Measurements from ENCODE around the gene AAGAB.

The AAGAB gene

DNA sequence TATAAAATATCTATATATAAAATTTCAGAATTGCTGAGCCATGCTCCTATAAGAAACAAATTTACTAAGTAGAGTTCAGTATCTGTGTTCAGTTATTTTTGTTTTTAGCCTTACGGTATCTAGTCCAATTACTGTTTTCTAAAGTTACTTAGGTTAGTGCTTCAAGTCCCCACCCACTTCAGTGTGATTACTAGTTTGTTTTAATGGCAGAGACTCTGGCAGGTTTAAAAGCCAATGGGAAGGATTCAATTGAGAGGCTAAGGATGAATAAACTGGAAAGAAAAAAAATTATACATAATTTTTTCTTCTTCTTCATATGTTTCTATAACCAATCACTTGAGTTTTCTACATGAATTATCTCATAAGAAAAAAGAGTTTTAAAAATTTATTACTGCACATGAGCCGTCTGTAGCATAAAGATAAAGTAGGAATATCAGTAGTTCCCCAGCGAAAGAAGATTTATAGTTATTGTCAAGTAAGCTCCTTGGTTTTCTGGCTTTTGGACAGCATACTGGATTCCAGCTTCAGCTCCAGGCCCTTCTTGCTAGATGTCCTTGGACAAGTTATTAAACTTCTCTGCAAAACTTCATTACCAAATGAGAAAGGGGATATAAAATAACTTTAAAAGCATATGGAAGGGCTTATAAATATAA is 46.8 kb downstream of the AAGAB start:
- no peak for DNase-seq

DNA sequence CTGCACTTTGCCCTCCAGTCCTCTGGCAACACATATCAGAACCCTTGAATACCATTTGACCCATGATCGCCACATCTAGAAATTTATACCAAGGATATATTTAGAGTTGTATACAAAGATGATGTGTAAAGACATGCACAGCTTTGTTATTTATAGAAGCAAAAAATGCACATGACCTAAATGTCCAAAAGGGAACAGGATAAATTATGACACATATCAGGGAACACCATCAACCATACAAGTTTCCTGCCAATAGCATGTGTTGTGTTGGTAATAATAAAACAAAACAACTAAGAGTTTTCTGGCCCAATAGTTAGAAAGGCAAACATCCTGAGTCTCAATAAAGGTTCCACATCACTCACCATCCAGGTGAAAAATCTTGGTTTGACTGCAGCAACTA is 51.5 kb downstream of the AAGAB start:
- no peak for DNase-seq

DNA sequence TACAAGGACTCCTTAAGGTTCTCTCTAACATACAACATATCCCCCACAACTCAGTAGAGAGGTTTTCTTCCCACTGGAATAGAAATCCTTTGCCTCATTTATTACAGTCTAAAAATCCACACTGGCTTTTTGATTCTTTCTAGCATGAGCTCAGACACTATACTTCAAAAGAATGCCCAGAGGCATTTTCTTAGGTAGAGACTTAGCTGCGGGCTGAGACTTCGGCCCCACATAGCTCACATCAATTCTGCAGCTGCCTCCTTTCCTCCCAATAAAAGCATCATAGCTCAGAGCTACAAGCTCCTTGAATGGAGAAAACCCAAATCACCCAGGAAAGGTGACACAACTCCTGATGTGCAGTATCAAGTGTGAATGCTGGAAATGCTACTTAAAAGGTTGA is 52.4 kb downstream of the AAGAB start:
- DNase-seq, result no peak

DNA sequence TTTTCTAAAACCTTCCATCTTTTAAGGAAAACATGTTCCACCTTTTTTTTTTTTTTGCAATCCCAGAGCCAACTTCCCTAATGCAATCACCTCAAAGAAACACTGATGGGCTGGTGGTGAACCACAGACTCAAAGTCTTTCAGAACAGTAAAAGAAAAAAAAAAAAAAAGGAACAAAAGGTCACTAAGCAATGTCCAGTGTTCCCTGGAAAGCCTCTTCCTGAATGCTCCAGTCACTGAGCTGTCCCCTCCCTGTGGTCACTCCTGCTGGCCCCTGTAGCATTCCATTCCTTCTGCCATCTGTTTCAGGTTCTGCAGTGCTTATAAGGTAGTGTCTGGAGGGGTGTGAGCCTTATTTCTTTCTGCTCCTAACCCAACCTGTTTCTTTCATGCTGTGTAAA is 53.3 kb downstream of the AAGAB start:
- no peak for DNase-seq

DNA sequence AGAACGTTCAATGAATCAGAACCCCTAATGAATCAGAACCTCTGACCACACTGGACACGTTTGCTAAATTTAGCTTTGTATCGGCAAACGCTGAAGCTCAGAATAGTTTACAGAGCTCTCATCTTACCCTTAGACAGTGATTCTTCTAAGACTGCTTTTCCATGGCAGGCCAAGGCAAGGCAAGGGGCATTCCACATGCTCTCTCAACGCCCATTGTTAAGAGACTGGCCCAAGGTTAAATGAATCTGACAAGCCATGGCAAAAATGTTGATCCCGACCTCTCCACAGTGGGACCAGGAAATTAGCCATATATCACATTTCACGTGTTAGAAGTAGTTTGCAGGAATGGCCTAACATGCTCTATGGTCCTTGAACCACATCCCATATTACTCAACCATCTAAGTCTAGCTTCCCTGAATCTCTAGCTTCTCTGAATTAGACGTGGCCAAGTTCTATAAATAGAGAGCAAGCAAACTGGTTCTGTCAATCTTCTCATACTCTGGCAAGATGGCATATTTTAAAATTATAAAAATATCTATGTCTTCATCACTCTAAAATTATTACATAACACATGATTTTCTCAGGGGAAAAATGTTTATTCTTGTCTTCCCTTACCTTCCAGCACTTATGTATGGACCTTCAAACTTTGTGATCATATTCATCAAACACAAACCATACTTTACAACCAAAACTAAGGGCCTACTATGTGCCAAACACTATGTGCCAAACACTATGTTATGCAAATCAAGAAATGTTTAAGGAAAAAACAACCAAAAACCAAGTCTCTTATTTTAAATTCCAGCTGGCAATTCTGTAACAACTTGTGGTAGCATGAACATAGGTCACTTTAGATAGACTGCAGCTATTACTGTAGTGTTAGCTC is 54.3 kb downstream of the AAGAB start:
- DNase-seq, result no peak

DNA sequence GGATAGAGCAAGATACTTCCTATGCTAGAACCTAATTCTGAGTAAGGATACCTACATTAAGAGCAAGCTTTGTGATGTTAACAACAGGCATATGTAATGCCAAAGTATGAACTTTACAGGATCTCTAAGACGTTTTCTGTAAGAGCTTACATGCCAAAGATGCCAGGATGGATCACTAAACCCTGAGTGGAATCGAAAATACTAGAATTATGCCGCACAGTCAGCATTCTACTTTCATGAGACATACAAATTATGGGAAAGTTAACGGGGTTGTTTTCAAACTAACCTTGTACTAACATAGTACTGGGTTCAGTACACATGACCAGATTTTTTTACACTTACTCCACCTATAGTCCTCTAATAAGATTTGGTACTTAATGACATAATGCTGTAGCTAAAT is 55.1 kb downstream of the AAGAB start:
- no peak for DNase-seq

DNA sequence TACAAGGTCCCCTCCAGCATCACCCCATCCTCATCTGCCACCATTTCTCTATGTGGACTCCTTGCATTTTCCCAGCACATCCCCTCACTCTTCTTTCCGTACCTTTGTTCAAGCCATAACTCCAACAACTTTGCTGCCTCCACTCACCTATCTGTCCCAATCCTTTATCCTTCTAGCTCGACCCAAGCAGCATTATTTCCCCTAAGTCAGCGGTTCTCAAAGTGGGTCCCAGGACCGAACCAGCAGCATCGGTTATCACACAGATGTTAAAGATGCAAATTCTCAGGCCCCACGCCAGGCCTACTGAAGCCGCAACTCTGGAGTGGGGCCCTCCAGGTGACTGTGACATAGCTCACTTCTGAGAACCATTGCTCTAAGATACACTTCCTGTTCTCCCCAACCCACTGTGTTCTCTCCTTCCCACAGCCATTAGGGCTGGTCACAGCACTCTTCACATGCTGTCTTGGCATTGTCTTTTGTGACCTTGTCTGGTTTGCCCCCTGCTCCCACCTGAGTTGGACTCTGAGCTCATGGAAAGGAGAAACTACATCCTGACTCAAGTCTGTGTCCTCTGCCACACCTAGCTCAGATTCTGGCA is 56.2 kb downstream of the AAGAB start:
- DNase-seq, result no peak

DNA sequence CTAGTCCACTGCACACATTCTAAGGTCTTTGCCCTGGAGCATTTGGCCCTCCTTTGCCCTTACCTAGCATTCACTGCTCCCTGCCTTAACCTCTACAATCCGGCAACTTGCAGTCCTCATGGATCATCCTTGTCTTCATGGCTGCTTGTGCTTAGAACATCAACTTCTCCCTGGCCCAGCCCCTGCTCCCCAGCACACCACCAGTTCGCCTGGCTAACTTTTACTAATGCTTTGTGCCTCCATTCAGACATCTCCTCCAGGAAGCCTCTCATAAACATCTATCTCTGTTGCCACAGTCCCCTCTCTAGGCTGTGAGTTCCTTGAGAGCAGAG is 57.1 kb downstream of the AAGAB start:
- no peak for DNase-seq

DNA sequence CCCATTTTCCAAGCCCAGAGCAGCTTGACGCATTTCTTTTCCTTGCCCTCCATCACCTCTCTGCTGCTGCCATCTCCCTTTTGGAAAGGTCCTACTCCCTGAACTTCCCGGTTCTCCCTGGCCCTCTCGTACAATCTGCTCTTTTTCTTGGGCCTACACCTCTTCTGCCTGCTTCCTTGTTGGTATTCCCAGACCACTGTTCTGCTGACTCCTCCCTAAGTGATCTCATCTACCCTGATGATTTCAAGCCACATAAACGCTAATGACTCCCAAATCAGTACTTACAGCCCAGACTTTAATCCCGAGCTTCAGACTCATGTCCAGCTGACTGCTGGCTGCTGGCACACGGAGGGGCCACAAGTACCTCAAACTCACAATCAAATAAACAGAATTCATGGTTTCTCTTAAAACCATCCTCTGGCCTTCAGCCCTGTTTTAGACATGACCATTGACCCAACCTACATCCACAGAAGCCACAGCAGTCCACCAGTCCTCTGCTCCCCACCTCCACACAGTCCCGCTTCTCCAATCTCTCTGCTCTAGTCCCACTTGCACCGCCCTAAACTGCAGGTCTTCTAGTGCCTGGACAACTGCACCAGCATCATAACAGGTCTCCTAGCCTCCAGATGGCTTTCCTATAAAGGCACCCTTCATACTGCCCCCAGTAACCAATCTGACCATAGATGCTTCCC is 57.6 kb downstream of the AAGAB start:
- DNase-seq, result no peak

DNA sequence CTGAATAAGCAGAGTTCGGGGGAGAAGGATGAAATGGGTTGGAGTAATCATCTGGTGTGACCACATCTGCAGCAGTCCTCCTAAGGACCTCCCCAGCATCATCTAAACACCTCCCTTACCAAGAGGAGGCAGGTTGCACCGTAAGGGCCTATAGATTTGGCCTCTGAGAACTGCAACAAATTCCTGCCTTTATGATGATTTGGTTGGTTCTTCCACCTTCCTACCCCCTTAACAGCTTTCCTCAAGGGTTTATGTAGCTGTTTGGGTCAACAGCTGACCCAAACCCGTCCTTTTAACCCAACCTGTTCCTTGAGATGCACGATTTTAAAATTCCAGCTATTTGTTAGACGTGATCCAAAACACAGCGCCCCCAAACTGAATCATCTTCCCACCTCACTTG is 58.2 kb downstream of the AAGAB start:
- no peak for DNase-seq

DNA sequence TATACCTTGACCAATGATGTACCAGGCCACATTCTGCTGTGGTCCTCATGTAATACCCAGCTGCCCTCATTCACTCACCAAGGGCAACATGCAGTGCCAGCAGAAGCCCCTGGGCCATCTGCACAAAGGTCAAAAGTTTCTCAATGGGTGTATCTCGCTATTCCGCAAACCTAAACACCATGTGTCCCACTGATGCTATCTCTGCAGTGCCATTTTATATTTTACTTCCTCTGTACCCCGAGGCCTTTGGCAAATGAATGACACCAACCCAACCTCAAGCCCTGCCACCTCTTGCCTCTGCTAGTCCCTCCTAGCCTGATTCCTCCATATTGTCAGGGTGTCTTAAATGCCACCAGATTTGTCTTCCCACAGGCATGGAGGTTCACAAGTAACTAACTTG is 59.2 kb downstream of the AAGAB start:
- DNase-seq, result no peak

DNA sequence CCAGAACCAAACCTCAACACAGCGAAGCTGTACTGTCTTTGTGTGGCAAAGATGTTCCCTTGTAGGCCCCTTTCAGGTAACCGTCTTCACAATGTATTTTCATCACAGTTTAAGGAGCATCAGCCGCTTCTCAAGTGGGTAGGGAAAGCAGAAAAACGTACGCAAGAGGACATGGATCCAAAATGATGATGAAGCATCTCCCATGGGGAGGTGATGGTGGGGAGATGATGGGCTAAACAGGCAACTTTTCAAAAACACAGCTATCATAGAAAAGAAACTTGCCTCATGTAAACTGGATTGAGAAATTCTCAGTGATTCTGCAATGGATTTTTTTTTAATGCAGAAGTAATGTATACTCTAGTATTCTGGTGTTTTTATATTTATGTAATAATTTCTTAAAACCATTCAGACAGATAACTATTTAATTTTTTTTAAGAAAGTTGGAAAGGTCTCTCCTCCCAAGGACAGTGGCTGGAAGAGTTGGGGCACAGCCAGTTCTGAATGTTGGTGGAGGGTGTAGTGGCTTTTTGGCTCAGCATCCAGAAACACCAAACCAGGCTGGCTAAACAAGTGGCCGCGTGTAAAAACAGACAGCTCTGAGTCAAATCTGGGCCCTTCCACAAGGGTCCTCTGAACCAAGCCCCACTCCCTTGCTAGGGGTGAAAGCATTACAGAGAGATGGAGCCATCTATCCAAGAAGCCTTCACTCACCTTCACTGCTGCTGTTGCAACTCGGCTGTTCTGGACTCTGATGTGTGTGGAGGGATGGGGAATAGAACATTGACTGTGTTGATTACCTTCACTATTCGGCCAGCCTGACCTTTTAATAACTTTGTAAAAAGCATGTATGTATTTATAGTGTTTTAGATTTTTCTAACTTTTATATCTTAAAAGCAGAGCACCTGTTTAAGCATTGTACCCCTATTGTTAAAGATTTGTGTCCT is 60.0 kb downstream of the AAGAB start:
- no peak for DNase-seq

DNA sequence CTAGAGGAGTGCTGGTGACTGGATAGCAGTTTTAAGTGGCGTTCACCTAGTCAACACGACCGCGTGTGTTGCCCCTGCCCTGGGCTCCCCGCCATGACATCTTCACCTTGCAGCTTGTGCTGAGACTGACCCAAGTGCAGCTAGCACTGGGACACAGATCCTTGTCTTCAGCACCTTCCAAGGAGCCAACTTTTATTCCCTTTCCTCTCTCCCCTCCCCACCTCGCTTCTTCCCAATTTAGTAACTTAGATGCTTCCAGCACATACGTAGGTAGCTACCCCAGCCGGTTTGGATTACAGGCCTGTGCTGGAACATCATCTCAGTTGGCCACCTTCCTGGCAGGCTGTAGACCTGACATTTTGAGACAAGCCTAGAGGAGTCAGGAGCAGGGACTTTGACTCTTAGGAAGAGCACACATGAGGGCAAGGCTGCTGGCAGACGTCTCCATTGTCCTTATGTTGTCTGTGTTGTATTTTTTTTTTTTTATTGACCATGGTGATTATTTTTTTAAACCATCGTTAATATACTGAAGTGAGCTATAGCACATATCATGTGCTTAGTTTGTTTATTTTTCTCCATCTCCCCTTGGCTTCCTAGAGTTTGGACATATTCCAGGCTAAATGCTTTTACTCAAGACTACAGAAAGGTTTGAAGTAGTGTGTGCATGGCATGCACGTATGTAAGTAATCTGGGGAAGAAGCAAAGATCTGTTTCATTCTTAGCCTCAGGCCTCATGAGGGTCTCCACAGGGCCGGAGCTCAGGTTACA is 61.1 kb downstream of the AAGAB start:
- no peak for DNase-seq

DNA sequence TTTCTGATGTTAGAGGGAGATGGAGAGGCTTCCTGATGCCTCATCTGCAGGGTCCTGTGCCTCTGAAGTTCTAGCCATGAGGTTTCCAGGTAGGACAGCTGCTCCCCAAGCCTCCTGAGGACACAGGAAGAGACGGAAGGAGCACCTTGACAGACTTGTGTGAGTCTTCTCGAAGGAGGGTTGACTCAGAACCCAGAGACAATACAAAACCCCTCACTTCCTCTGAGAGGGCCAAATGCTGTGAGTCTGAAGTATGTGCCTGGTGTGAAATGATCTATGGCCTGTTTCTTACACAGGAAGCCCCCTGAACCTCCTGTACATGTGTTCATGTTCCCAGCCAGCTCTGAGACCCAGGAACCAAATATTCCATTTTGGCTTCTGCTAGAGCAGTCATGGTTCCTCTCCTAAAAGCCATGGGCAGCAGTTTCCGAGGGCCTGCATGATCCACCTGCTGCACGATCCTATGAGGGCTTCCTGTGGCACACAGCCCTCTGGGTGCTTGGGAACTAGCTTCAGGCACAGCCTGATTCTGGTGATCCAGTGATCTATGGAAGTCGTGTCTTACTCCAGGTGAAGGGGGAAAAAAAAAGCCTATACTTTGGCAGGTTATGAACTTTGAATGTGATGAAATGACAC is 62.2 kb downstream of the AAGAB start:
- DNase-seq, result no peak

DNA sequence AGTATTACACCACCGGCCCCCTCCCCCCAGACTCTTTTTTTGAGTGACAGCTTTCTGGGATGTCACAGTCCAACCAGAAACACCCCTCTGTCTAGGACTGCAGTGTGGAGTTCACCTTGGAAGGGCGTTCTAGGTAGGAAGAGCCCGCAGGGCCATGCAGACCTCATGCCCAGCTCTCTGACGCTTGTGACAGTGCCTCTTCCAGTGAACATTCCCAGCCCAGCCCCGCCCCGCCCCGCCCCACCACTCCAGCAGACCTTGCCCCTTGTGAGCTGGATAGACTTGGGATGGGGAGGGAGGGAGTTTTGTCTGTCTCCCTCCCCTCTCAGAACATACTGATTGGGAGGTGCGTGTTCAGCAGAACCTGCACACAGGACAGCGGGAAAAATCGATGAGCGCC is 63.6 kb downstream of the AAGAB start:
- DNase-seq, result no peak

DNA sequence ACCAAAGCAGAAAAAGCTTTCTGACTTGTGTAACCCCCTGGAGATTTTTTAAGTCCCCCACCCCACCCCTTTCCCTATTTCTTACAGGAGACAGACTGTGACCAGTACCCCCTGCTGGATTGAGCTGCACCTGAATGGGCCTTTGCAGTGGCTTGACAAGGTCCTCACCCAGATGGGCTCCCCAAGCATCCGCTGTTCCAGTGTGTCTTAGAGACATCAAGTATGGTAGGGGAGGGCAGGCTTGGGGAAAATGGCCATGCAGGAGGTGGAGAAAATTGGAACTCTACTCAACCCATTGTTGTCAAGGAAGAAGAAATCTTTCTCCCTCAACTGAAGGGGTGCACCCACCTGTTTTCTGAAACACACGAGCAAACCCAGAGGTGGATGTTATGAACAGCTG is 64.1 kb downstream of the AAGAB start:
- no peak for DNase-seq

DNA sequence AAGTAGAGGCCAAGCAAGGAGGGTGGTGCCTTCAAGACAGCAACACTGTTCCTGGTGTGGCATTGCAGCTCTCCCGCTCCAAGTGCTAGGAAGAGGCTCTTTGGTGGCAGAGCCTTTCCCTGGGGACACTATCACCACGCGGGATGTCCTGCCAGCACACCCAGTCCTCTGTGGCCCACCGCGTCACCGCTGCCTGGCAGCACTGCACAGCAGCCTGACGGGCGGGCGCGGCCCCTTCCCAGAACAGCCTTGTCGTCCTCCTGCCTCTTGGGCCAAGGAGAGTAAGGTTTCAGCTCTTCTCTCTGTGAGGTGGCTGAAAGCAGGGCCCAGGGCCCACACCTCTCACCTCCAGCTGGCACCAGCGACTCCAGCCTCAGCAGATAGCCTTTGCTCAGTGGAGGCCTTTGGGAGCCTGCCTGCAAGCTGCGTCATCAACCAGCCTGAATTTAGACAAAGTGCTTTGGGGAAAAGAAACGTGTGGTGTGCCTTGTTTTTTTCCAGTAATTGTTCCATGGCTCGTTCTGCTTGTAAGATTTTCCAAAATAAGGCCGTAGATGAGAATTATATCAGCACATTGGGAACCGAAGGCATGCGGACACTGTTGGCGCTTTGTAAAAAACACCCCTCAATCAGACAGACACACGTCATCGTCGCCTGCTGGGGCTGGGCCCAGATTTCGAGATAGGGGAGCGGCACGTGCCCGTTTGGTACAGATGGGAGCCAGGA is 65.0 kb downstream of the AAGAB start:
- DNase-seq, result no peak

DNA sequence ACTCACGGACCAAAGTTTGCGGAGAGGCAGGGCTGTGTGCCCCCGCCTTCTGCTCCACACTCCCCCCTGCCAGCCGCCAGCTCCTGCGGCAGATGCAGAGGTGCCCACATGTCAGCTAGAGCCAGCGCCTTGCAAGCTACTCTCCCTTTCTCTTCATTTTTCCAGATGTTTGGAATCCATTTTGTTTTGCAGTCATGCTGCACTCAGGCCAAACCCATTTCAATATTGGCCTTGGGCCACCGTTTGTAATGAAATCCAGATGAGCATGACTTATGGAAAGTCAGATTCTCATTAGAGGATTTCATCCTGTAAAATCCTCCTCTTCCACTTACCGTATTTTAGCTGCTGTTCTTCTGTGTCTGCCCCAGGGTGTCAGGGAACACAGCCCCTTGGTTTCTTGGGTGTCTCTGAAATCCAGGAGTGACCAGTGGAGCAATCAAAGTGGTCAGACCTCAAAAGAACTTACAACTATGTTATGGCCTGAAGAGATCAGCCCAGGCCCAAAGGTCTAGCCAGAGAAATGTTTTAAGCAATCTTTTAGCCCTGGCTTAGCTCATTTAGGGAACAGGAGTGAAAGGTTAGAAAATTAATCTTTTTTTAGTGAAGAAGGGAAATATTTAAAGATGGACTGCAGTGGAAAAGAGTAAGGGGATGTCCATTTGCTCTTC is 65.8 kb downstream of the AAGAB start:
- DNase-seq, result no peak

DNA sequence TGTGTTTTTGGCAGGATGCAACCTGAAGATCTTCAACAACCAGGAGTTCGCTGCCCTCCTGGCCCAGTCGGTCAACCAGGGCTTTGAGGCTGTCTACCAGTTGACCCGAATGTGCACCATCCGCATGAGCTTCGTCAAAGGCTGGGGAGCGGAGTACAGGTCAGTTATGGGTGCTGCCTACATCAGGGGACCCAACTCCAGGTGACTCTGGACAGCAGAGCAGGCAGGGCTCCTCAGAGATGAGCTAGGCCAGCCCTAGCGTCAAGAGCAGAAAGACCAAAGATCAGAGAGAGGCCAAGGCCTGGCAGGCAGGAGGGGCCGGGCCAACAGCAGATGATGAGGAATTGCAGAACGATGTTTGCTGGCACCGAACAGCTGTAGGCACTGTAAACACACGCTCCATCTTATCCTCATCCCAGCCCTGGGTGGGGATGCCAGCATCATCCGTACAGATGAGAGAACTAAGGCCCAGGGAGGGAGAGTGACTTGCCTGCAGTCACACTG is 67.1 kb downstream of the AAGAB start:
- no peak for DNase-seq

DNA sequence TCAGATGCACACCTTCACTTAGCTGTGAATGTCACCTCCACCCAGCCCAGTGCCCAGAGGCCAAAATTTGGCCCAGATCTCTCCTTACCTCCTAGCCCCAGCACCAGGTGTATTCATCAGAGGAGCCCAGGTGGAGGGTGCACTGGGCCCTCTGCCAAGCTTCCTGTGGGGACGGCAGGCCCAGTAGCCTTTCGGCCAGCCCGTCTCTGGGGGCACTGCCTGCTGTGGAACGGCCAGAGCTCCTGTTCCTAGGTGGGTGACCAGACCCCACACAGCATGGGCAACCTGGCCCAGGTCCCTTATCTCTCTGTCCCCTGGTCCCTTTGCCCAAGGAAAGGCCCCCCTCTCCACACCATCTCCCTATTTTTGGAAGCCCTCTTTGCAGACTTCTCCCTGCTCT is 67.8 kb downstream of the AAGAB start:
- DNase-seq, result no peak
